HEK293T (cell line): ENCODE data around the gene AKAP7.

ENCODE experiments used
- ELF4 ChIP-seq: fragments of 450-650 bp; IDR thresholded peaks from 2 replicates; pipeline ENCODE4 v1.6.1; 2017; ENCODE audit warnings: antibody characterized with exemption
- FOXA1 ChIP-seq: fragments of 450-650 bp; IDR thresholded peaks from 2 replicates; pipeline ENCODE4 v1.6.1; 2016; ENCODE audit warnings: mild to moderate bottlenecking
- FOXK2 ChIP-seq: fragments of 450-650 bp; IDR thresholded peaks from 2 replicates; pipeline ENCODE4 v1.6.1; 2016; ENCODE audit warnings: mild to moderate bottlenecking
- FOXM1 ChIP-seq: fragments of 450-650 bp; IDR thresholded peaks from 2 replicates; pipeline ENCODE4 v1.6.1; 2017; ENCODE audit warnings: mild to moderate bottlenecking, borderline replicate concordance
- HDGF ChIP-seq: fragments of 450-650 bp; IDR thresholded peaks from 2 replicates; pipeline ENCODE4 v1.6.1; 2017; ENCODE audit warnings: antibody characterized with exemption, borderline replicate concordance
- LEF1 ChIP-seq: fragments of 450-650 bp; IDR thresholded peaks from 2 replicates; pipeline ENCODE4 v1.6.1; 2017; ENCODE audit warnings: mild to moderate bottlenecking, borderline replicate concordance
- SP1 ChIP-seq: fragments of 450-650 bp; IDR thresholded peaks from 2 replicates; pipeline ENCODE4 v1.6.1; 2017
- SUZ12 ChIP-seq: fragments of 450-650 bp; IDR thresholded peaks from 2 replicates; pipeline ENCODE4 v1.6.1; 2016; ENCODE audit warnings: mild to moderate bottlenecking

GRCh38 chr6:131286469-131287040, 151.3 kb downstream of the AKAP7 start:
- TF ChIP-seq FOXA1, result no peak
- no peak for TF ChIP-seq SP1
- TF ChIP-seq FOXK2, result no peak
- TF ChIP-seq SUZ12, result no peak
- no peak for TF ChIP-seq LEF1
- TF ChIP-seq ELF4, result no peak
- no peak for TF ChIP-seq FOXM1
- TF ChIP-seq HDGF, result no peak
